Lower lobe of right lung (tissue), 2 donors: ENCODE results near the gene COL6A3. TPM values are rescaled to one million over a fixed set of nuclear protein-coding genes. Genes with fewer than 3 reads are reported as not detected.
A peak's percentile ranks its signal among the peaks of the same experiment; 100 is the strongest.

Source experiments
- ATAC-seq, 2 donors: fragments of 200-7000 bp; cut with Tn5 transposase; one replicate each; pipeline ENCODE4 v1.9.1; 2020 to 2022; ENCODE audit warnings: mild to moderate bottlenecking in 2 of 2, moderate library complexity in 2 of 2
- DNase-seq: peaks from one replicate; pipeline ENCODE4 v3.0.0-alpha.2; 2020
- H3K27ac ChIP-seq: fragments of 200-600 bp; one replicate; pipeline ENCODE4 v1.8.0; 2022
- H3K27me3 ChIP-seq: fragments of 200-600 bp; one replicate; pipeline ENCODE4 v1.8.0; 2022; ENCODE audit warnings: low read depth
- H3K36me3 ChIP-seq: fragments of 200-600 bp; one replicate; pipeline ENCODE4 v1.8.0; 2022; ENCODE audit warnings: mild to moderate bottlenecking
- H3K4me1 ChIP-seq: fragments of 200-600 bp; one replicate; pipeline ENCODE4 v1.8.0; 2022
- H3K4me3 ChIP-seq: fragments of 200-600 bp; one replicate; pipeline ENCODE4 v1.8.0; 2022; ENCODE audit warnings: mild to moderate bottlenecking
- H3K9me3 ChIP-seq: fragments of 200-600 bp; one replicate; pipeline ENCODE4 v1.8.0; 2022
- CTCF ChIP-seq: fragments of 200-600 bp; IDR thresholded peaks from one replicate; pipeline ENCODE4 v1.8.0; 2022; ENCODE audit warnings: antibody characterized with exemption, mild to moderate bottlenecking
- intact Hi-C: fragments of 100-400 bp; cut with DNase I; formaldehyde crosslinking; loops from one replicate; pipeline ENCODE4 v1.11.0; 2022
- total RNA-seq: library from RNA; stranded (reverse); fragmentation: NEBNext Ultra II Directional; extraction: Animal tissue kit (Norgen Biotek cat#: 25700); gene quantifications from one replicate; pipeline ENCODE4 v1.2.1, GENCODE V29; 2021
- donor health status: DM: no; HTN: yes; CAD: no; lungs with severe emphysema.

Gene COL6A3
- total RNA-seq, 1 donor from 2014 or later = 114 TPM

GRCh38 chr2:237408335-237409000 is 5.5 kb downstream of the COL6A3 start:
- Histone ChIP-seq H3K36me3 (no peaks in the 10 kb centered on the region), H3K4me1 (no peaks in the 10 kb centered on the region), H3K9me3 (no peaks in the 10 kb centered on the region), H3K4me3 (peak overlapping the region; percentile 13), H3K27ac (no peak overlapping the region), H3K27me3 (no peaks in the 10 kb centered on the region)
- DNase-seq = no peak
- ATAC-seq = no peak
- no peak for TF ChIP-seq CTCF
- intact Hi-C loops = no loop called here

GRCh38 chr2:237407700-237408099 is 6.3 kb downstream of the COL6A3 start:
- Histone ChIP-seq H3K27me3 (no peaks in the 10 kb centered on the region), H3K4me1 (no peaks in the 10 kb centered on the region), H3K4me3 (peak overlapping the region; percentile 13), H3K27ac (no peak overlapping the region), H3K36me3 (no peaks in the 10 kb centered on the region), H3K9me3 (no peaks in the 10 kb centered on the region)
- no peak for ATAC-seq
- TF ChIP-seq CTCF = no peak
- DNase-seq = no peak
- intact Hi-C loops = no loop called here

GRCh38 chr2:237406371-237406895 is 7.5 kb downstream of the COL6A3 start:
- DNase-seq (no peak), ATAC-seq (no peak)
- no peaks in the 10 kb centered on the region for H3K36me3 ChIP-seq
- H3K9me3 ChIP-seq = no peaks in the 10 kb centered on the region
- intact Hi-C loops = no loop called here
- H3K27ac ChIP-seq = no peak overlapping the region
- no peaks in the 10 kb centered on the region for H3K27me3 ChIP-seq
- H3K4me3 ChIP-seq = no peak overlapping the region
- H3K4me1 ChIP-seq = no peaks in the 10 kb centered on the region
- no peak for TF ChIP-seq CTCF

- Histone ChIP-seq H3K27ac (no peak overlapping the region), H3K27me3 (no peaks in the 10 kb centered on the region), H3K4me3 (no peak overlapping the region), H3K36me3 (no peaks in the 10 kb centered on the region), H3K9me3 (no peaks in the 10 kb centered on the region), H3K4me1 (no peaks in the 10 kb centered on the region)
- no peak for TF ChIP-seq CTCF
- ATAC-seq (no peak), DNase-seq (no peak)
- intact Hi-C loops = no loop called here
Measured at GRCh38 chr2:237405605-237406004, 8.4 kb downstream of the COL6A3 start.

GRCh38 chr2:237405006-237405559 is 8.9 kb downstream of the COL6A3 start:
- DNase-seq (no peak), ATAC-seq (no peak)
- TF ChIP-seq CTCF = no peak
- Histone ChIP-seq H3K27ac (no peak overlapping the region), H3K4me1 (no peaks in the 10 kb centered on the region), H3K27me3 (no peaks in the 10 kb centered on the region), H3K36me3 (no peaks in the 10 kb centered on the region), H3K9me3 (no peaks in the 10 kb centered on the region), H3K4me3 (no peak overlapping the region)
- intact Hi-C loops = no loop called here
